GM13977 (cell line): Measurements from ENCODE around the gene GPRIN1.
"Not testable (repeated sequence)": the region's sequence is repeated elsewhere in the genome, so short reads cannot be mapped to it uniquely, and the experiment has no call there.

Experiments used
- DNase-seq: peaks from one replicate; pipeline ENCODE4 v3.0.0; 2012; ENCODE audit warnings: low spot score
- in situ Hi-C: fragments of 300-500 bp; cut with MboI; formaldehyde crosslinking; loops from one replicate; pipeline ENCODE4 v1.12.0; 2022; ENCODE audit warnings: low sequenced_read_pairs, low pct_unique_long_range_greater_than_20kb, mixed read lengths, inconsistent platforms; ENCODE audit not compliant: unreplicated experiment
- TF ChIP-seq, protein P1 (sequence below): IDR thresholded peaks from 2 replicates; pipeline ENCODE4 v1.5.1; 2012; ENCODE audit warnings: mild to moderate bottlenecking, control low read depth; ENCODE audit not compliant: insufficient read depth; ENCODE audit errors: extremely low read depth, missing control alignments

Gene GPRIN1

DNA sequence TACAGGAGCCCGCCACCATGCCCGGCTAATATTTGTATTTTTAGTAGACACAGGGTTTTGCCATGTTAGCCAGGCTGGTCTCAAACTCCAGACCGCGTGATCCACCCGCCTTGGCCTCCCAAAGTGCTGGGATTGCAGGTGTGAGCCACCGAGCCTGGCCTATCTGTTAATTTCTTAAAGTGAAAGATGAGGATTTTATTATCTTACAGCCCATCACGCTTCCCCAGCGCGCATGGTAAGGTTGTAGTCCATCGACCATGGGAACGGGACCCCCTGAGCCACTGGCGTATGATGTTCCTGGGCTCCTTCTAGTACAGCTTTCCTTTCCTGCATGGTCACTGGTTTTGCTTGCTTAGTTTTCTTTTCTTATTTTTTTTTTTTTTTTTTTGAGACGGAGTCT lies 52.1 kb downstream of the GPRIN1 start:
- in situ Hi-C loops: no loop called here
- no peak for DNase-seq
- TF ChIP-seq, protein P1, sequence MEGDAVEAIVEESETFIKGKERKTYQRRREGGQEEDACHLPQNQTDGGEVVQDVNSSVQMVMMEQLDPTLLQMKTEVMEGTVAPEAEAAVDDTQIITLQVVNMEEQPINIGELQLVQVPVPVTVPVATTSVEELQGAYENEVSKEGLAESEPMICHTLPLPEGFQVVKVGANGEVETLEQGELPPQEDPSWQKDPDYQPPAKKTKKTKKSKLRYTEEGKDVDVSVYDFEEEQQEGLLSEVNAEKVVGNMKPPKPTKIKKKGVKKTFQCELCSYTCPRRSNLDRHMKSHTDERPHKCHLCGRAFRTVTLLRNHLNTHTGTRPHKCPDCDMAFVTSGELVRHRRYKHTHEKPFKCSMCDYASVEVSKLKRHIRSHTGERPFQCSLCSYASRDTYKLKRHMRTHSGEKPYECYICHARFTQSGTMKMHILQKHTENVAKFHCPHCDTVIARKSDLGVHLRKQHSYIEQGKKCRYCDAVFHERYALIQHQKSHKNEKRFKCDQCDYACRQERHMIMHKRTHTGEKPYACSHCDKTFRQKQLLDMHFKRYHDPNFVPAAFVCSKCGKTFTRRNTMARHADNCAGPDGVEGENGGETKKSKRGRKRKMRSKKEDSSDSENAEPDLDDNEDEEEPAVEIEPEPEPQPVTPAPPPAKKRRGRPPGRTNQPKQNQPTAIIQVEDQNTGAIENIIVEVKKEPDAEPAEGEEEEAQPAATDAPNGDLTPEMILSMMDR: no peak

DNA sequence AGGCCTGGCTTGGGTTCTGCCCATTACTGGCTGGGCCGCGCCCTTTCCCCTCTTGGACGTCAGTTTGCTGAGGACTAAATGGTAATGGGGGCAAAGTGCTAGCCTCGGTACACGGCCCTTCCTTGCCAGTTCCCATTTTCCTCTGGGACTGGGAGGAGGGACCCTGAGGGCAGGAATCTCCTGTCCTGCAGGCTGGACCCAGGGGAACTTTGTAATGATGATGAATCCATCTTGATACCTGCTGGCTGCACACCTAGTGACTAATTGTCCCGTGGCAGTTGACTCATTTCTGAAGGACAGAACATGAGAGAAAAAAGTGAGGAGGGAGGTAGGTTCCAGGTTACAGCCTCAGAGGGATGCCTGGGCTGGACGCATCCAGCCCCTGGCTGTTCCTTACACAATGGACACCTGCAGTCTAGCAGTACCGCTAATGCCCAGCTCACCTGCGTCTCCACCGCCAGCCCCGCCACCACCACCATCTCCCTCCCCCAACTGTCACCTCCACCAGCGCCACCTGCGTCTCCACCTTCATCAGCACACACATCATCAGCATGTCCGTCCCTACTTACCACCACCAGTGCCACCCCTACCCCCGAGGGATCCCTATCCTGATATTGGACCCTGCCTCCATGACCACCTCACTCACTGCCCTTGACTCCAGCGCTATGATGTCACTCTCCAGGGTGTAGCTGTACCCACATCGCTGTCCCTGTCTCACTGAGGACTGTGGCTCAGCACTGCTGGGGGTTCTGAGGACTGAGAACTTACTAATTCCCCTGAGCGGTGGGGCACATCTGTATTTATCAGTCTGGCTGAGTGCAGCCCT lies 56.5 kb downstream of the GPRIN1 start:
- TF ChIP-seq, protein P1: no peak
- DNase-seq: no peak
- in situ Hi-C loops: no loop called here

DNA sequence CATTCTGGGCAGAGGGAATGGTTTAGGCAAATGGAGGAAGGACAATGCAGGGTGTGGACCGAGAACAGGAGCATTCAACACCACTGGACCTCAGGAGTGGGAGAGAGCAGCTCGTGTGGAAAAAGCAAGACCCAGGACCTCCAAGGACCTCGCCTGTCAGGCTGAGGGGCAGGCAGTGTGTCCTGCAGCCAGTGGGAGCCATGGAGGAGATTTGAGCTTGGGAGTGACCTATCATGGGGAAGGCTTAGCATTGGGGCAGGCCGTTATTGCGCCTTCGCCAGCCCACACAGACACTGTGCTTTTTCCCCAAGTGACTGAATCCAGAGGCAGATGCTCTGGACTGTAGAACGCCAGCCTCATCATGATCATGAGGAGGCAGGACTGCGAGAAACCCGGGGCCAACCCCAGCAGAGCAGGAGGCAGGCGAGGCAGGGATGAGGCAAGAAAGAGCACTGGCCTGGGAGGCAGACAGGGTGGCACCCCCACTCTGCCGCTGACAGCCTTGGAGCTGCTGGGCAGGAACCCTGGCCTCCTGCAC lies 57.6 kb downstream of the GPRIN1 start:
- no peak for DNase-seq
- TF ChIP-seq, protein P1: no peak
- in situ Hi-C loops: no loop called here

DNA sequence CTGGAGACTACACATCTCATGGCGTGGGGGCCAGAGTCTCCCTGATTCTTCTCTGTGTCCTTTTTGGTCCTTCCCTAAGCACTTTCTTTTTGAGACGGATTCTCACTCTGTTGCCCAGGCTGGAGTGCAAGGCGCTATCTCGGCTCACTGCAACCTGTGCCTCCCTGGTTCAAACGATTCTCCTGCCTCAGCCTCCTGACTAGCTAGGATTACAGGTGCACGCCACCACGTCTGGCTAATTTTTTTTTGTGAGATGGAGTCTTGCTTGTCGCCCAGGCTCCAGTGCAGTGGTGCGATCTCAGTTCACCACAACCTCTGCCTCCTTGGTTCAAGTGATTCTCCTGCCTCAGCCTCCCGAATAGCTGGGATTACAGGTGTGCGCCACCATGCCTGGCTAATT lies 59.0 kb downstream of the GPRIN1 start:
- DNase-seq, in situ Hi-C loops: not testable (repeated sequence)

DNA sequence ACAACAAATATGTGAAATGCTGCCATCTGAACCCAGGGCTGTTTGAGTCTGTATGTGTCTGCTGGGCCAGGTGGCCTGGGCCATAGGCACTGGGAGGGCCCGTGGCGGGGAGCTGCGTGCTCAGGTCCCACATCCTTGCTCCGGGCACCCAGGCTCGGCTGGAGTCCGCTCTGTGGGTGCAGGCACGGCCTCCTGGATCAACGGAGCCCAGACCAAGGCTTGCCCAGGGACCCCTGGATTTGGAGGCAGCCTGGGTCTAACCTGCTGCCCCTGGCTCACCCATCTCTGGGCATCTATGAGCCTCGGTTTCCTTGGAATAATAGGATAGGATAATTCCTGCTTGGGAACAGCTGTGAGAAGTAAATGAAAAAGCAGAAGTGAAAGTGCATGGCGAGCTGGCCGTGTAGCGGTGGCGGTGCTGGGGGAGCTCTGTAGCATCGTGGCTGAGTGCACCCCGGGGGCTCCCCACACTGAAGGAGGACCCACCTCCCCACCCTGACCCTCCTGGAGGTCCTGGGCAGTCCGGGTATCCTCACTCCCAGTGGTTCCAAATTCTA lies 59.6 kb downstream of the GPRIN1 start:
- TF ChIP-seq, protein P1: no peak
- in situ Hi-C loops: no loop called here

DNA sequence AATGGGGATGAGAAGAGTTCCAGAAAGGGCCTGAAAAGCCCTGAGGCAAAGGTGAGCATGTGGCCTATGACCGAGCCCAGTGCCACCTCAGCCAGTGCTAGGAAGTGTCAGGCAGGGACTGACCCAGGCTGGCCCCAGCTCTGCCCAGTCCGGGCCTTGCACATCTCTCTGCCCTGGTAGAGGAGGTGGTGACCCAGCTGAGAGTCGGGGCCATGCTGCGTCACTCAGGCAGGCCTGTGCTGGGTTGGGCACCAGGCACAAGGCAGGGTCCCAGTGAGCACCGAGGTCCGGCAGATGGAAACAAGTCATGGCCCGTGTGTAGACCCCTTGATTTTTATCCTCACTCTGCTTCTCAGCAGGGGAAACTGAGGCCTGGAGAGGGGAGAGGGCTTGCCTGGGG lies 60.1 kb downstream of the GPRIN1 start:
- TF ChIP-seq, protein P1: no peak
- no peak for DNase-seq
- in situ Hi-C loops: no loop called here

More for the DNA sequence above, 59.6 kb downstream of the GPRIN1 start:
- DNase-seq: no peak

DNA sequence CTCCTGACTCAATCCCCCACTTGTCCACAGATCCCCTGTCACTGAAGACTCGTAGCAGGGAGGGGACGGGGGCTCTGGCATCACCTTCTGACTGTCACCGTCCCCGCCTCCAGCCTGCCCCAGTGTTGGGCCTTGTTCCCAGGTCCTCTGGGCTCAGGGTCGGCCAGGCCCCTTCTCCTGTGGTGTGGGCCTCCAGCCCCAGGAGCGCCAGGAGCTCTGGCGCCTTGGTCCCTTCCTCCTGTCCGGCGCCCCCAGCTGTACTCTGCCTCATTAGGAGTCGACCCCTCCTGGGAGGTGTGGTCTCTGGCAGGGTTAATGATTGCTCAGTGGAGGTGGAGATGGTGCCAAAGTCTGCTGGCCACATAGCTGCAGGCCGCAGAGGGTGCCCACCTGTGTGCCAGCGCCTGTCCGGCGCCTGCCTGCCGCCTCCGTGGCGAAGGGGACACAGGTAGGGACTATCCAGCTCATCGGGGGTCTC lies 61.0 kb downstream of the GPRIN1 start, which contains the start of gene CDHR2:
CDHR2 (plus strand) TSS at position 376 of the 478 bp plus-strand sequence. CDS start 16,011 bp downstream, outside the sequence.
- no peak for DNase-seq
- in situ Hi-C loops: no loop called here
- TF ChIP-seq, protein P1: no peak
